GM21825 (cell line): ENCODE measurements around the gene HIF1AN.

Source experiments
- ATAC-seq: cut with Tn5 transposase; IDR thresholded peaks from one replicate; pipeline ENCODE4 v1.9.1; 2021; ENCODE audit warnings: mild to moderate bottlenecking, moderate library complexity; ENCODE audit not compliant: unreplicated experiment

The HIF1AN gene

DNA sequence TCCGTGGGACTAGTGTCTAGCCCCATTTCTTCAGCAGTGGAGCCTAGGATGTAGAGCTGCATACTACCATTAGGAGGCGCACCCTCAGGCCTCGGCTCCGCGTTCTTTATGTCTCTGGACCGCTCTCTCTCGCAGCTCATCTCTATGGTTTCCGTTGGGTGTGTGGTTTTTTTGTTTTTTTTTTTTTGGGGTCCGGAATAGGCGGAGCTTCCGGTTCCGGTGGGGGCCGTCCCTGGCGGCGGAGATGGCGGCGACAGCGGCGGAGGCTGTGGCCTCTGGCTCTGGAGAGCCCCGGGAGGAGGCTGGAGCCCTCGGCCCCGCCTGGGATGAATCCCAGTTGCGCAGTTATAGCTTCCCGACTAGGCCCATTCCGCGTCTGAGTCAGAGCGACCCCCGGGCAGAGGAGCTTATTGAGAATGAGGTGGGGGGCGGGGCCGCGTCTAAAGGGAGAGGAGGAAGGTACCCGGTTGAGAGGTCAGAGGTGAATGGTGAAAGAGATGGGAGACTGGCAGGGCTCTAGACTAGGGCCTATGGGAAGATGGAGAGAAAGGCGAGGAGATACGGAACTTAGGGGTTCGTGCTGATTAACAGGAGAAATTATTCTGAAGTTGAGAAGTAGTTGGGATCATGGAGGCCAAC, at the start of gene HIF1AN:
HIF1AN (plus strand) TSS at position 229 of the 639 bp plus-strand sequence; CDS start at position 245, 16 bp downstream.
- ATAC-seq: peak; percentile 90

GRCh38 chr10:100487529-100487928, 48.2 kb upstream of the HIF1AN start:
- no peak for ATAC-seq

DNA sequence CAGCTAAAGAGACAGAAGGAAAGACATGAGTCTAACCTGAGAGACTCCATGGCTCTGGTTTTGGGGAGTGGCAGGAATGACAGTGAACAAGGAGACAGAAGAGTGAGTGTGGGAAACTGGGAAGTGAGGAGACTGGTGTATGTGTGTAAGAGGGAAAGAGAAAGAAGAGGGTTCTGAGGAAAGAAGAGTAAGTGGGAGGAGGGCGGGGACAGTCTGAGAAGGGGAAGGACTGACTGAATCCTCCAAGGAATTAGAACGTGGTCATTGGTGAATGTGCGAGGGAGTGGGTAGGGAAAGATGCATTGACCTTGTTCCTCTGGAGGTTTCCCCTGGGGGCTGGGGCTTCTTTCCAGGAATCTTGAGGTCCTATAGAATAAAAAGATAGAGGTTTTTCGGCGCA, 46.3 kb upstream of the HIF1AN start:
- ATAC-seq: no peak

DNA sequence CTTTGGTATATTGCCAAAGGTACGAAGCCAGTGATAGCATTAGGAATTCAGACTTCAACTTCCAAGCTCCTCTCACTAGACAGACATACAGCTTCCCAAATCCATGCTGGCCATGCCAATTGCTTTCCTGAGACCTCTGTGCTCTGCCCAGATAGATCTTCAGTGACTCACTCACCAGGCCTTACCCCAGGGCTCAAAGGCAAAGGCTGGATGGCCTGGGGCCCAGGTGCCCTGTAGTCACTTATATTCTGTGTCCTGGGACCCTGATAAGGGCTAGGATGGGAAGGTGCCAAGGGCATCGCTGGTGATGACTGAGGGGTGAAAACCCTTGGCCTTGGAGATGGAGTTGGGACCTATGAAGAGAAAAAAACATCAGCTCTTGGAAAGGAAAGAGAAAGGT, 45.2 kb upstream of the HIF1AN start:
- no peak for ATAC-seq

DNA sequence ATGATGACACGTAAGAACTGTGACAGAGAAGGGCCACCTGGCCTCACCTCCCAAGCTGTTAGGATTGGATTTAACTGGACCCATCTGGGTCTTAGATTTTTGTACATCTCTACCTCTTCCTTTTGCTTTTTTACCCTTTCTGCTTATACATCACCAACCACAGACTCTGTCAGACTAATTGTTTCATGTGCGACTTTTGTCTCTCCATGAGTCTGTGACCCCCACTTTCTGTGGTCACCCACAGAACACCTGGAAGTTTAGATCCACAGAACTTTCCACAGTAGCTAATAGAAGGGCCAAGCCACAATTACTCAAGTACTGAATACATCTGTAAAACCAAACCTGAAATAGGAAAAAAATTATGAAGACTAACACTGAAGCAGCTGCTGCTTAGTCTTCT, 39.2 kb upstream of the HIF1AN start:
- no peak for ATAC-seq

GRCh38 chr10:100498059-100498458, 37.7 kb upstream of the HIF1AN start:
- ATAC-seq: no peak

DNA sequence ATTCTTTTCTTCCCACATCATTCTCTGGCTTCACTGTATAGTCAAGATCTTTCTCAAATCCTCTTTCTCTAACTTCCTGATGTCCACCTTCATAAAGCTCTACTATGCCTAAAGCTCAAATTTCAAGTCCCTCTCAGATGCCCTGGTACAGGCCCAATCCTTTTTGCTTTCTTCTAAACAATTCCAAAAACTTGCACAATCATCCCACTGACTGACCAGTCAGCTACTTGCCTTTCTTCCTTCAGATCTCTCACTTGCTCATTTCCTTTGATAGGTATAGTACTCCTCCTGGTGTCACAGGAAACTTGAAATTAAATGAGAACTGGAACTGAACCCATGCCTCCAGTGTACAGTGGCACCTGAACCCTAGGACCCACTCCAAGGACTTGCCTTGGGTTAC, 34.3 kb upstream of the HIF1AN start:
- ATAC-seq: no peak

DNA sequence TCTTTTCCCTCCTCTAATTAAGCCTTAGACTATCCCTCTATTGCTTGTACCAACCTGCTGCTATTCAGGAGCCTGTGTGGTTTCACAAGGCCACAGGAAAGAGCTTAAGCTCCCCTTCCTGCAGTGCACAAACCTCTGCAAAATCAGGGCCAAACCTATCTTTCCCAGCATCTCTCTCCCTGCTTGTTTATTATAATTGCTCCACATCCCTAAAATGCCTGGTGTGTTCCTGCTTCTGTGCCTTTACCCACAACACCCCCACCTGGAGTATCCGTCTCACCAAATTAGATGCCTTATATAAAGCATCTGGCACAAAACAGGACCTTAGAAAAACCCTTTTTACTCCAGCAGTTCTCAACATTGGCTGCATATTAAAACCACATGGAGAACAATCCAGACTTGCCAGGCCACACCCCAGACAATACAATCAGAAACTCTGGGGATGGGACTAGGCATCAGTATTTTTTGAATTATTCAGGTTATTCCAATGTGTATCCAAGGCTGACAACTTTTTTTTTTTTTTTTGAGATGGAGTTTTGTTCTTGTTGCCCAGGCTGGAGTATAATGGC, 32.7 kb upstream of the HIF1AN start:
- no peak for ATAC-seq

DNA sequence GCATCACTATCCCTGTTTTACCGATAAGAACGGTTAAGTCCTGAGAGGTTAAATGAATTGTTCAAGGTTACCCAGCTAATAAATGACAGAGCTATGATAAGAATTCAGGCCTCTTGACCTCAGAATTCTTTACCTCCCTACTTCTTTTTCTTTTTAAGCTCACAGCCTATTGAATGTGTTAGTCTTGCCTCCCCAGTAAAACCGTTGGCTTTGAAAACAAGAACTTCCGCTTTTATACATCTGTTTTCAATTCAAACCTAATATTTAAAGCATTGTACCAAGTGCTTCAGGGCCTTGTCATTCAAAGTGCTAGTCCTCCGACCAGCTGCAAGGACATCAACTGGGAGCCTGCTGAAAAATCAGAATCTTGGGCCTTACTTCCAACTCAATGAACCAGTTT, 31.6 kb upstream of the HIF1AN start:
- ATAC-seq: no peak

DNA sequence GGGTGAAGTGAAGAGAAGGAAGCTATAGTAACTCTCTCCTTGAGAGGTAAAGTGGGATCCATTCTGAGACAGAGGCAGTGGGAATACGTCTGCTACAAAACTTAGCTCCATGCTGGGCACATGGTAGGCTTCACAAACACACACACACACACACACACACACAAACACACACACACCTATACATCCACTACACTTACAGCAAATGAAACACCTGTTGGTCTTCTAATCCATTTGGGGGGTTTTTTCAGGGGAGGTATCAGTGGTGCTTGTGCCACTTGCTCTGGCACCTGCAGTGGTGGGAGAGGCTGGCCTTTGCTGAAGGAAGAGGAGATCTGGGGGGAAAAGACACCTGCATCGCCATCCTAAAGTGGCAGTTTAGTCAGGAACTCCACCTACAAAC, 30.6 kb upstream of the HIF1AN start:
- no peak for ATAC-seq

- no peak for ATAC-seq
These were observed 29.0 kb upstream of the HIF1AN start for GRCh38 chr10:100506596-100507356.

DNA sequence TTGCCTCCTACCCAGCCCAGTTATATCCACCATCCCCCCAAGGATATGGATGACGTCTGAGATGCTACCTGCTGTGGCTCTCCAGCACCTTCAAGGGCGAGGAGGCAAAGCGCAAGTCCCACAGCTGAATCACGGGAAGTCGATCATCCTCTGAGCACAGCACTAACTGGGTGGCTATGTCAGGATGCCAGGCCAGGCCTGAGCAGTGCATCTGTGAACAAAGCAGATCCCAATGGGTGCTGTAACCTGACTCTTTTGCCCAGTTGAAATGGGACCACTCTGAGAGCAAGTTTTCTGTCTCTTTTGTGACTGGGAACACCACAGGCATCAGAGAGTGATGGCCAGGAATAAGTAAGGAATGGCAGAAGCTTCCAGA, 28.4 kb upstream of the HIF1AN start:
- ATAC-seq: no peak

GRCh38 chr10:100508266-100508665, 27.5 kb upstream of the HIF1AN start:
- ATAC-seq: no peak

GRCh38 chr10:100508691-100509150, 27.0 kb upstream of the HIF1AN start:
- peak; percentile 54 for ATAC-seq

DNA sequence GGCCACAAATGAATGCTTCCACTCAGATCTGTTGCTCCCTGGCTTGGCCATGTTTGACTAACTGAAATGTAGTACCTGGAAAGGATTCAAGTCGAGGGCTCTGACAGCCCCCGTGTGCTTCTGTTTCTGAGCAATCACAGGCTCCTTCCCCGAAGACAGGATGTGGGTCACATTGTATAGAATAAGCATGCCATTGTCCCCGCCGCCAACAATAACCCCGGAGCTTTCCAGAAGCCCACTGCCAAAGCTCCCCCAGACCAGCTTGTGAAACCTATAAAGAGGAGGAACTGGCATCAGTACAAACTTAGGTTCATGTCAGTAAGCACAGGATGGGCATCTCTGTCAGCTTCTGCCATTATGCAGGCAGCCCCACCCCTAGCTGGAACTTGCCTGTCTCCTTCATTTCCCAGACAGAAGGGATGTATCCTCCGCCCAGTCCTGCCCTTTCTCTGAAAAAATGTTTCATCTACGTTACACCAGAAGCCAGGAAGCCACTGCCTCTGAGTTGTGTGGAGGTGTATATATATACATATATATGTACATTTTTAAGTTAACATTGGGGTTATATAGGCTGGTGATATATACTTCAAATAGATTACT, 26.4 kb upstream of the HIF1AN start:
- no peak for ATAC-seq

- ATAC-seq: no peak
These were observed 25.0 kb upstream of the HIF1AN start for GRCh38 chr10:100510533-100511308.

DNA sequence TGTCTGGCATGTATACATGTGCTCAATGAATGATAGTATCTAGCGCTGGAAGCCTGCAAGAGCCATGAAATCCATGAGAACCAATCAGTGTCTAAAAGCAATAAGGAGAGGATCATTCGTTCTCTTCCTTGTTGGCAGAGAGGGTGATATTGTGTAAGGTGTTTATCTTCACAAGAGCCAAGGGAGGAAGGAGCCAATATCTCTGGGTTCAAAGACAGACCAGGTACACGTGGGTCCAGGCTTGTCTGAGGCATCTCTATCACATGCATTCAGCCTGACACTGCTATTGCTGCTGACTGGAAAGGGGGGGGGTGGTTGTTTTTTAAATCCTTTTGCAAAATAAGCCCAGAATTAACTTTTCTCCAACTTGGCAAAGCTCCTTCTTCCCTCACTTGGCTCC, 20.1 kb upstream of the HIF1AN start:
- no peak for ATAC-seq

DNA sequence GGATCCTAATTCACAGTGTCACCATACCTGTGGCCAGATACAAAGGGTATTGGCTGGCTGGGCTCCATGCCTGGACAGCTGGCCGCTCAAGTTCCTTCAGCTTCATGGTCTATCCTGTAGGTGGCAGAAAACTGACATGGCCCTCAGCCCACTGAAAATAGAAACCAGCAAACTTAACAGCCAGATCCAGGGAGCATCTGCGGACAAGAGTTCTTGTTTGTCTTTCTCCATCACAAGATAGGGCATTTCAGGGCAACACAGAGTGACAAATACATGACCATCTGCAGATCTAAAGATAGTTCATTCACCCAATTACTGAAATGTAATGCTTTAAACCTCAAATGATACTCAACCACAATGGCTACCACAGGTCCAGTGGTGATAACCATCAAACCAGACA, 18.9 kb upstream of the HIF1AN start:
- no peak for ATAC-seq

- ATAC-seq: no peak
These were observed 16.9 kb upstream of the HIF1AN start for GRCh38 chr10:100518761-100519241.

- no peak for ATAC-seq
These were observed 16.3 kb upstream of the HIF1AN start, which contains the start of gene SEC31B for GRCh38 chr10:100519311-100520051. SEC31B (minus strand) TSS chr10:100519861; CDS start chr10:100516952, 2,909 bp downstream.
